NK-92 treated with Interleukin-12 subunit alpha and Interleukin-12 subunit beta, amount 100 ng/mL, for 24 hours (cell line): ENCODE measurements around the gene EIF6.
"Not testable (repeated sequence)": the region's sequence is repeated elsewhere in the genome, so short reads cannot be mapped to it uniquely, and the experiment has no call there.

Source experiments
- DNase-seq: peaks from one replicate; lab custom pipeline; 2025; lab: John Stamatoyannopoulos, UW

The EIF6 gene

DNA sequence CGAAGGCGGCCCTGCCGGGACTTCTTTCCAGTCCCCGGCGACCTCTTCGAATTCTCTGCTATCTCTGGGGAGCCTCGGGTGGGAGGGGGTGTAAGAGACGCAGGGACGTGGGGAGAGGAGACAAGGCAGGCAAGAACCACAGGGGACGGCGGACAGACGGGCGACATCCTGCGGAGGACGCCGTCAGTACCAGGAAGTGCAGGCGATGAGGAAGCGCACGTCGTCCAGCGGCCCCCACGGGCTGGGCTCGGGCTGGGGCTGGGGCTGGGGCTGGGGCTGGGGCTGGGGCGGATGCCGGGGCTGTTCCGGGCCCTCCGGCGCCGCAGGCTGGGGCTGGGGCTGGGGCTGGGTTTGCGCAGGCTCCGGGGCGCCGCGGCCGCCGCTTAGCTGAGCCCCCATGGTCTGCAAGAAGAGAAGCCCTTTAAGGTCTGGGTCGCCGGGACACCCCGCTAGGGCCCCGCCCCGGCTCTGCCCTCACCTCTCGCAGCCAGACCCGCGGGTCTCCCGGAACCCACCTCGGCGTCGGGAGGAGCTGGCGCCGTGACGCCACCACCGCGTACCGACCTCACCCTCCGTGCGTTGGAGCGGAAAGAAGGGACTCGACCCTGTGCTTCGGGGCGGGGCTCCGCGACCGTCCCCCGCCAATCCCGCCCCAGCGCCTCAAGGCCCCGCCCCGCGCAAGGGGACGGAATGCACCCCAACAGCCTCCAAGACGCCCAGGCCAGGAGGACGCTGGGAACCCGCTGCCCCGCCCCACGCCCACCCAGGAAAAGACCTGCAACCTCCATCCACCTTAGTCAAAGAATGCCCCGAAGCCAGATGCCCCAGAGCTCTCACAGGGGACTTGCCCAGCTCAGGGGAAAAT is 6.8 kb downstream of the EIF6 start, which contains the start of gene MMP24OS:
MMP24OS (minus strand) TSS at position 592 of the 865 bp plus-strand sequence; CDS start at position 399, 193 bp downstream.
- DNase-seq: peak; percentile 91

DNA sequence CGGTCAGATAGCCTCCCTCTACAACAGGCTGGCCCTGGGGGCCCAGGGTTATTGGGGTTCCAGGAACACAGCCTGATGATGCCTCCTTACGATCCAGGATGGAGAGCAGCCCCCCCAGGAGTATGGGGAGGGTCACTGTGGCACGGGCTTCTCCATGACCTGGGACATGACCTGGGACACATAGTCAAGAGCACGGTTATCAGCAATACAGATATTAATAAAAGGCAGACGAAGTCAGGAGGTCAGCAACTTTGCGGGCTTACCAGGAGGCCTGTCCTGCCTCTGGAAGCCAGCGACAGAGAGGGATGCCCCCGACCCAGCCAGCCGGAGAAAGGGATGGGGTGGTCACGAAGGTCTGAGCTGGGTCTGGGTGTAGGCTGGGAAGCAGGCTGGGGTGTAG is 7.4 kb downstream of the EIF6 start:
- no peak for DNase-seq

DNA sequence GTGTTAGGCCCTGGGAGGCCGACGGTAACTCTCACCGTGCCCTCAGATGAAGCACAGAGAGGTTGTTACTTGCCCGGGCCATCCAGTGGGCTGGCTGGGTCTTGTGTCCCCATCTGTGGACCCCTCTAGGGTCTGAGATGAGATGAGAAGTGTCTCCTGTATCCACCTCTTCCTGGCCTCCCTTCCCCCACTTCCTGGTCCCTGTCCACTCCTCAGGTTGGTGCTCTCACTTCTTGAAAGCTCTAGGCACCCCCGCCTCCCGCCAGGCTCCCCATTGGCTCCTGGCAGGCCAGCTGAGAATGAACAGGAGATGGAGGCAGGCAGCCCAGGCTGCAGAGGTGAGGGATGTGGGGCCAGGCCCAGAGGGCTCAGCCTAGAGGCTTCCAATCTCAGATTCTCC is 8.2 kb downstream of the EIF6 start:
- DNase-seq: no peak

DNA sequence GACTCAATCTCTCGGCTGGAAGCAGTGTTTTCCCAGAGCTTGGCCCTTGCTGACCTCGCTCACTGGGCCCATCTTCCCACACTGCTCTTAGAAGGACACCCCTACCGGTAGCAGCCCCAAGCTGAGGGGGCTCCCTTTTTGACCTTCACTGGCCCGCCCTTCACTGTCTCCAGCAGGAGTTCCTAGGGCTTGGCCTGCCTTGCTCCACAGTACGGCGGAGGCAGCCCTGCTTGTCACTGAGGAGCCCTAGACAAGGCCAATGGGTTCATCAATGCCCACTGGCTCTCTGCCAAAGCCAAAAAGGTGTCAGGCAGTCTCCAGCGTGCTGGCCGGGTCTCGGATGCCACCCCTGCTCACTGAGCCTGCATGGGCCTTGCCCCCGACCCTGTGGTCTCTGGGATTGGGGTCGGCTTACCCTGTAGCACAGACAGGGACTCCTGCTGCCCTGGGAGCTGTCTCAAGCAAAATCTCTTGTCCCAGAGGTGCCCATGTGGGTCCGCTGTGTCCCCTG is 8.8 kb downstream of the EIF6 start:
- no peak for DNase-seq

DNA sequence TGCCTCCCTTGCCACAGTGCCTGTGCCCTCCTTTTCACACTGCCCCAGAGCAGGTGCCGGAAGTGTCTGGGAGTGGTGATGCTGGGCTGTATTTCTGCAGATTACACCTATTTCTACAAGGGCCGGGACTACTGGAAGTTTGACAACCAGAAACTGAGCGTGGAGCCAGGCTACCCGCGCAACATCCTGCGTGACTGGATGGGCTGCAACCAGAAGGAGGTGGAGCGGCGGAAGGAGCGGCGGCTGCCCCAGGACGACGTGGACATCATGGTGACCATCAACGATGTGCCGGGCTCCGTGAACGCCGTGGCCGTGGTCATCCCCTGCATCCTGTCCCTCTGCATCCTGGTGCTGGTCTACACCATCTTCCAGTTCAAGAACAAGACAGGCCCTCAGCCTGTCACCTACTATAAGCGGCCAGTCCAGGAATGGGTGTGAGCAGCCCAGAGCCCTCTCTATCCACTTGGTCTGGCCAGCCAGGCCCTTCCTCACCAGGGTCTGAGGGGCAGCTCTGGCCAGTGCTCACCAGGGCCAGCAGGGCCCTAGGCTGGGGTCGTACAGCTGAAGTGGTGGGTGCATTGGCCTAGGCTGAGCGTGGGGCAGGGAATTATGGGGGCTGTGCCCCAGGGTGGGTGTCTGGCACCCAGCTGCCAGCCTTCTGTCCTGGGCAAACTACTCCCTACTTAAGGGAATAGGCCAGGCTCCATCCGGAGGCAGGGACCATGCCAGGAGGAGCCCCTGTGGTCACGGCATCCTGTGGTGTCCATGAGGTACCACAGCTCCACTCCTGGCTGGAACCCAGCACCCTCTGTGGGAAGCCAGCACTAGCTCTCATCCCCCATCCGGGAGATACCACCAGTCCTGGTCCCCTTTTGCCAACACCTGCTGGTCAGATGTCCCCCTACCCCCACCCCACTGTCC is 10.1 kb downstream of the EIF6 start:
- no peak for DNase-seq

DNA sequence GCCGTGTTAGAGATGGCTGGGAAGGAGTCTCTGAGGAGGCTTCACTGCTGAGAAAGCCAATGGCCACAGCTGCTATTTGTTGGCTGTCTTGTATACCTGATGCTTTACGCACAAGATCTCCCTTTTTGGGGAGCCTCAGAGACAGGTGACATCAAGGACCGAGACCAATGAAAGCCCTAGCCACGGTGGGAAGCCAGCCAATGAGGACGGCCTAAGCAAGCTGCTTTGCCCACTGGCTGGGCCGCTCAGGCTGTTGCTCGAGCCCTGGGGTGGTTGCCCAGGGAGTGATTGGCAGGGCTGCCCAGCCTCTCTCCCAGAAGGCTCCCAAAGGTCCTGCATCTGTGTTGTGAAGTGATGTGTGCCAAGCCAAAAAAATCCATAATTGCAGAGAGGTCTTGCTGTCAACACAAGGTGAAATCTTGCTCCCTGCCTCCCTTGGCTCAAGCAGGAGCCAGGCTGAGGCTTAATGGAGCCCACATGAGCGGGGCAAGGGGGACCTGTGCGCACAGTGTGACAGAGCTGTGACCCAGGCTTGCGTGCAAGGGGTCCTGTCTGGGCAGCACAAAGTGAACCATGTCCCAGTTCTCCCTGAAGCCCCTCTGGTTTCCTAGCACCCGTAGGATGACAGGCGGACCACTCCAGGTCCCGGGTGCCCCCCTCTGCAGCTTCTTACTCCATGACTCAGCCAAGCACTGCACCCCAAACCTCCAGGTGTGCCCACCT is 11.0 kb downstream of the EIF6 start:
- DNase-seq: no peak

DNA sequence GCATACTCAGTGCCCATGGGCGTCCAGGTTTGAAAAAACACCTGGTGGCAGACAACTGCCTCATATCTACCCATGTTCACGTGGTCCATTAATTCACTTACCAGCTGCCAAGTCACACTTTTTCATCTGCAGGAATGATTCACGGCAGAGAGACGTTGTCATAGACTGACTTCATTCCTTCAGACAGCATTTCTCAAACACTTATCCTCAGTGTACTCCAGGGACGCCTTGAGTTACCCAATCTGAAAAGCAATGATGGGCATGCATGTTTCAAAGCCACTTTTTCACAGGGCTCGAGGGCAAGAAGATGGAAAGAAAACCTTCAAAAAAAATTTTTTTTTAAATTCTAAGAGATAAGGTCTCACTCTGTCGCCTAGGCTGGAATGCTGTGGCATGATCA is 12.7 kb downstream of the EIF6 start:
- DNase-seq: no peak

DNA sequence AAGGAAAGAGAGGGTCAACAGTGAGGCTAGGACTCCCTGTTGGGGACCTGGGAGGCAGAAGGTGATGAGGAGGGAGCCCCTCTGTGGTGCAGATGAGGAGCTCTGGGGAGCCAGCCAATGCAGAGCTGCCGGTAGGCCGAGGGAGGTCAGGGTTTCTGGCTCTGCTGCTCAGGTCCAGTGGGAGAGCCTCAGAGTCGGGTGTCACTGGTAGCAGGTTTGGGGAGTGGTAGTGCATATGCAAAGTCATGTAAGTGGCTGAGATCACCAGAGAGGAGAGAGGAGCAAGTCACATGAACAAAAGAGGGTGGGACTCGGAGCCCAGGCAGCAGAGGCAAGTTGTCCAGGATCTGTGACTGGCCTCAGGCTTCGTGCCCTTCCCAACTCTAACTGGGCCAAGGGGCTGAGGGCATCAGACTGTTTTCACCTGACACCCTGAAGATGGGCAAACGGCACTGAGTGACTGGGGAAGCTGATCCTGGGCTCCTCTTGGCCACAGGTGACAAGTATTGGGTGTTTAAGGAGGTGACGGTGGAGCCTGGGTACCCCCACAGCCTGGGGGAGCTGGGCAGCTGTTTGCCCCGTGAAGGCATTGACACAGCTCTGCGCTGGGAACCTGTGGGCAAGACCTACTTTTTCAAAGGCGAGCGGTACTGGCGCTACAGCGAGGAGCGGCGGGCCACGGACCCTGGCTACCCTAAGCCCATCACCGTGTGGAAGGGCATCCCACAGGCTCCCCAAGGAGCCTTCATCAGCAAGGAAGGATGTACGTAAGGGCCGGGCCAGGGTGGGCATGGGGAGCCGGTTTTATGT is 13.3 kb downstream of the EIF6 start:
- no peak for DNase-seq

DNA sequence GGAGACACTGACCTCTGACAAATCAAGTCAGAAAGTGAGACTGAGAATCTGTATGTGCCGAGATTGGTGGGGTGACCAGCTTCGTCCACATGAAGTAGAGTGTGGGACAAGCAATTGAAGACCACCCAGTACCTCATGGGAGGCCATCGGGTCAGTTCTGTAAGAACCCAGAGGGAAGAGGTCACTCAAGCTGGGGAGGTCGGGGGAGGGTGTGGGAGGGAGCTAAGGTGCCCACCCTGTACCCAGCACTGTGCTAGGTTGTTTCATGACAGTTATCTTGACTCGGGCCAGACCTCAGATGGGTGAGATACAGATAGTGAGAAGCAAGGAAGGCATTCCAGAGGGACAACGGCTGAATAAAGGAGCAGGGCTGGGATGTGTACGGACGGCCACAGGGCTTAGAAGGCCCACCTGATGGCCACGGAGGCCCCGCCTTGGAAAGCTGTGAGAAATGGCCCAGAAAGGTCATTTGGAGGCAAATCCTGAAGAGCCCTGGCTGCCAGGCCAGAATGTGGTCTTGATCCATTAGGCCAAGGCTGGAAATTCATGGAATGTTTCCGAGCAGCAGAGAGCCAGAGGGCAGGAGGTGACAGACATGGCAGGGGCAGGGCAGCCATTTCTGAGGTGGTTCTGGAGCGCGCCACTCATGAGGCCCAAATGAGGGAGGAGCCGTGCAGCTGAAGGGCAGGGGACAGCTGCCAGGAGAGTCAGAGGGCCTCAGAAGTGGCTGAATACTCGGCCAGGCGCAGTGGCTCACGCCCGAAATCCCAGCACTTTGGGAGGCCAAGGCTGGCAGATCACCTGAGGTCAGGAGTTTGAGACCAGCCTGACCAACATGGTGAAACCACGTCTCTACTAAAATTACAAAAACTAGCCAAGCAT is 14.3 kb downstream of the EIF6 start:
- DNase-seq: no peak

DNA sequence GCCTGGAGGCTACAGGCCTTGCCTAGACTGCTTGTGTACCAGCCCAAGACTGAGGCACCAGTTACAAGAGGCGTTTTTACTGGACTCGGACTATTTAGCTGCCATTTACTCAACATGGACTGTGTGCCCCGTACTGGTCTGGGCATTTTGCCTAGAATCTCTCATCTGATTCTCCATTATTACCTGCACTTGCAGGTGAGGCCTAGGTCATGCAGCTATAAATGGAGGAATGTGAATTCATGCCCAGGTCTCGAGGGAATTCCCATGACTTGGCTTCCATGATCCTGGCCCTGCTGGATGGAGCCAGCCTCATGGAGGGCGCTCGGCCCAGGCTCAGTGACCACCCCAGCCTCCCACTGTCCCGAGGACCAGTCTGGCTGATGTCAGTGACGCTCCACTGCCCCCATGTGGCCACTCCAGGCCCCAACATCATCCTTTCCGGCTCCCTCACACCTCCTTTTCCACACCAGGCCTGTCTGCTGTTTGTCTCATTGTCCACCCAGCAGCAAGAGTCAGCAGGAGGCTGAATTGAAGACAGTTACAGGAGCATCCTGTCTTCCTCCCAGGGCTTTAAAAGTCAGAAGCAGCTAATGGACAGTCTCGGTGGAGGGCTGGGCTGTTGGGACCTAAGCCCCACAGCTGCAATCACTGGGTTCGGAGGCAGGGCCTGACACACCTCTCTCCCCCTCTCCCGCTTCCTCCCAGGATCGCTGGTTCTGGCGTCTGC is 15.4 kb downstream of the EIF6 start:
- DNase-seq: peak; percentile 36

DNA sequence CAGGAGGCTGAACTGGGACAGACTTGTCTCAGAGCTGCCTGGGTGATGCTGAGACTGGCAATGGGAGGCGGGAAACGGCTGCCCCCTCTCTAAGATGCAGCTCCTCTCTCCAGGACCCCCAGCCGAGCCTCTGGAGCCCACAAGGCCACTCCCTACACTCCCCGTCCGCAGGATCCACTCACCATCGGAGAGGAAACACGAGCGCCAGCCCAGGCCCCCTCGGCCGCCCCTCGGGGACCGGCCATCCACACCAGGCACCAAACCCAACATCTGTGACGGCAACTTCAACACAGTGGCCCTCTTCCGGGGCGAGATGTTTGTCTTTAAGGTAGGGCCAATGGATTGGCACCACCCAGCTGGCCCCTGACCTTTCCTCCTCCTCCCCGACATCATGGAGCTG is 17.5 kb downstream of the EIF6 start:
- DNase-seq: no peak

DNA sequence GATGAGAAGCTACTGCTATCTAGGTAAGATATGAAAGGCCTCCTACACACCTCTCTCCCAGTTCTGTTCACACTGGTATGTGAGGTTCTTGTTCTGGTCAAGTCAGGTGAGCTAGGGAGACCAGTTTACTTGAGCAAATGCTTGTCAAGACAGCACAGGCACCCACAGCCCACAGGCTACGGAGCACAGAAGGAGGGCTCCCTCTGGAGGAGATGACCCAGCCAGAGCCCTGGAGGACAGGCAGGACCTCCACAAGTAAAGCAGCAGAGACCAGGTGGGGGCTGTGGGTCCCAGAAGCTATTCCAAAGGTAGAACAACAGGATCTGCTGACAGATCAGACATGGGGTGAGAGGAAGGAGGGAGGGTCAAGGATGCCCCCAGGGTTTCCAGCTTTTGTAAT is 19.8 kb downstream of the EIF6 start:
- DNase-seq: peak; percentile 28

DNA sequence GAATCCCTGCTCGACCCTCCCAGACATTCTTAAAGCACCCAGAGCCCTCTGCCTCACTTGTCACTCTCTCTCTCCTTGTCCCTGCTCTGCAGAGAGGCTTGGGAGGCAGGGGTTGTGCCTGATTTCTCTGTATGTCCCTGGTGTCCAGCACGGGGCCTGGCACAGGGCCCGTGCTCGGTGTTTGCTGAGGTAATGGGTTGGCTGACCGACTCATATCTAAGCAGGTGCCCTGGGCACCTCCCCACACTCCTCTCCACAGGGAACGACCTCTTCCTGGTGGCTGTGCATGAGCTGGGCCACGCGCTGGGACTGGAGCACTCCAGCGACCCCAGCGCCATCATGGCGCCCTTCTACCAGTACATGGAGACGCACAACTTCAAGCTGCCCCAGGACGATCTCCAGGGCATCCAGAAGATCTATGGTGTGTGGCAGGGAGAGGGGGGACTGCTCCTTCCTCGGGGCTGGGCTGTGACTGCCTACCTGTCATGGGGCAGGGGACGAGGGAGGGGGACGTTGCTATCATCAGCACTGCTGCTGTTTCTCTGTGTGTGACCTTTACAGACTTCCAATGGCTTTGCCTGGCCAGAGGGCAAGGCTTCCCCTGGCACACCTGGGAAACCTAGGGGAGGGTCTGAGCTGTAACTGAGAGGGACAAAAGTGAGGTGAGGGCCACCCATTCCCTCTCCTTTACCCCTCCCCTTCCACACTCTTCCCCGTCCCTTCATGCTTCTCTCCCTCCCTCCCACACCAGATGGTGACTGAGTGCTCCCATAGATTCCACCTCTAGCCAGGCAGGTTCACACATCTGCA is 20.8 kb downstream of the EIF6 start:
- DNase-seq: no peak

DNA sequence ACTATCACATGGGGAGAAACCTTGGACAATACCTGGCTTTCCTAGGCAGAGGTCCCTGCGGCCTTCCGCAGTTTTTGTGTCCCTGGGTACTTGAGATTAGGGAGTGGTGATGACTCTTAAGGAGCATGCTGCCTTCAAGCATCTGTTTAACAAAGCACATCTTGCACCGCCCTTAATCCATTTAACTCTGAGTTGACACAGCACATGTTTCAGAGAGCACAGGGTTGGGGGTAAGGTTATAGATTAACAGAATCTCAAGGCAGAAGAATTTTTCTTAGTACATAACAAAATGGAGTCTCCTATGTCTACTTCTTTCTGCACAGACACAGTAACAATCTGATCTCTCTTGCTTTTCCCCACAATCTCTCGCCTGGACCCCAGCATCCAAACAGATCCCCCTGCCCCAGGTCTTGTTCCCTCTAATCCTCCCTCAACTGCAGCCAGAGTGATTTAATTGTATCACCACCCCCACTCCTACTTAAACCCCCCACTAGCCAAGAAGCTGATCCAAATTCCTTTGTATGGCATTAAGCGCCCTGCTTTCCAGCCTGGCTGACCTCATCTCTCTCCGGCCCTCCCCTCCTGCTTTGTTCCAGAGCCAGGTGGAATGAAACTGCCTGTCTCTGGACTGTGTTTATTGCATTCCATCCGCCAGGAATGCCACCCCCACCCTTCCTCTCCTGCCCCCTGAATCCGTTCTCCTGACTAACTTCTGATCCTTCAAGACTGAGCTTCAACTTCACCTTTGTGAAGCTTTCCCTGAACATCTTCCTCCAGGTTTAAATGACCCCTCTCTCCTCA is 21.6 kb downstream of the EIF6 start:
- DNase-seq: not testable (repeated sequence)

DNA sequence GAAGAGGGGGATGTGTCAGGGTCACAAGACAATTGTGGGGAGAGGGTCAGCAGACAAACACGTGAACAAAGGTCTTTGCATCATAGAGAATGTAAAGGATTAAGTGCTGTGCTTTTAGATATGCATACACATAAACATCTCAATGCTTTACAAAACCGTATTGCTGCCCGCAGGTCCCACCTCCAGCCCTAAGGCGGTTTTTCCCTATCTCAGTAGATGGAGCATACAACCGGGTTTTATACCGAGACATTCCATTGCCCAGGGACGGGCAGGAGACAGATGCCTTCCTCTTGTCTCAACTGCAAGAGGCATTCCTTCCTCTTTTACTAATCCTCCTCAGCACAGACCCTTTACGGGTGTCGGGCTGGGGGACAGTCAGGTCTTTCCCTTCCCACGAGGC is 22.3 kb downstream of the EIF6 start:
- not testable (repeated sequence) for DNase-seq

DNA sequence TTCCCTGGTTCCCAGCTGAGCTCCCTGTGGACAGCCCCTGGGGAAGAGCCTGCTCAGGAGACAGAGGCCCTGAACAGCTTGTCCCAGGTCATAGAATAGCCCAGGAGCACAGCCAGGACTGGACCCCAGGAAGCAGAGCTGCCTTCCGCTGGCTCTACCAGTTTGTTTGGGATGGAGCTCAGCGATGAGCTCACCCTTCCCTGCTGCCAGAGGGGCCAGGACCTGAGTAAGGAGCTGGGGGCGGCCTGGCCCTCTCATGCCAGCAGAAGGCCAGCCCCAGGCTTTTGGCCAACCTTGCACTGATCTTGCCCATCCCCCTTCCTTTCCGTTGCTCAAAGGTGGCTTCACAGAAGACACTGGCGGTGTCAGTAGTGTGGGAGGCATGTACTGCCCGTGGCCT is 24.1 kb downstream of the EIF6 start:
- no peak for DNase-seq

DNA sequence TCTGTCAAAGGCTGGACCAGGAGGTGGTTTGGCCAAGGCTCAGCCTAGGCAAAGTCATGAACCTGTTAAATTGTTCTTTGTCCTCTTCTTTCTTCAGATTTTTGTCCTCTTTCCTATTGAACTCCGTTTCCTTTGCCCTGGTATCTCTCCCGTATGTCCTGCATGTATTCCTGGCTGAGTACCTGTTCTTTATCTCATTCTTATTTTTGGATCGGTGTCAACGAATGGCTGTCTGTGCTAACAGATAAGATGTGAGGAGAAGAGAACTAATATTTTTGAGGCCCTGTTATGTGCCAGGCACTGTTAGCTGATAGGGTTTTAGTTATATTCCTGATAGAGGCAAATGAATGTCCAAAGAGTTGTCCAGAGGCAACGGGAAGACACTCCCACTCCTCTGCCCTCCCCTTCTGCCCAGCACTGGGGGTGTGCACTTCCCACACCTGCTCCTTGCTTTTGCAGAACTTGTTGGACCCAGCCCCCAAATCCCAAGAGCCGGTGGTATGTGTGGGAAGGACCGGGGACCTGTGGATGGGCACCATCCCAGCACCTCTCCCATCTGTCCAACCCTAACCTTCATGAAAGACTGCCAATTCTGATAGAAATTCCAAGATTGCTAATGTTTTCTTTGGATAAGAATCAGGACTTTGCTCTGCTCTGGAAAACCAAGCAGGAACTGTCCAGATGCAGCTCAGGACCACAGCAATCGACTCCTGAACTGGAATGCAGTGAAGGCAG is 27.2 kb downstream of the EIF6 start:
- DNase-seq: no peak
